Skin of body (tissue), 2 donors: ENCODE data around the gene SLC4A5. TPM values are rescaled to one million over a fixed set of nuclear protein-coding genes. Genes with fewer than 3 reads are reported as not detected.

ENCODE experiments used
- DNase-seq: peaks from one replicate; lab custom pipeline; 2025; lab: John Stamatoyannopoulos, UW
- total RNA-seq: library from RNA; depleted of rRNA; stranded (reverse); fragments of >200 nt; gene quantifications from one replicate; pipeline ENCODE4 v1.2.3, GENCODE V29; 2014

Gene SLC4A5
- total RNA-seq, 1 donor from 2014 or later: 2.1 TPM

GRCh38 chr2:74313497-74313896 is 29.7 kb downstream of the SLC4A5 start:
- no peak for DNase-seq

GRCh38 chr2:74312913-74313312 is 30.3 kb downstream of the SLC4A5 start:
- no peak for DNase-seq

- DNase-seq: no peak
These were observed 35.5 kb downstream of the SLC4A5 start for GRCh38 chr2:74307720-74308119.

GRCh38 chr2:74304332-74305148 is 38.7 kb downstream of the SLC4A5 start:
- DNase-seq: no peak

GRCh38 chr2:74302865-74303264 is 40.4 kb downstream of the SLC4A5 start:
- DNase-seq: no peak

- no peak for DNase-seq
These were observed 42.0 kb downstream of the SLC4A5 start for GRCh38 chr2:74301262-74301661.

GRCh38 chr2:74300506-74300905 is 42.7 kb downstream of the SLC4A5 start:
- no peak for DNase-seq

GRCh38 chr2:74297950-74298349 is 45.3 kb downstream of the SLC4A5 start:
- DNase-seq: no peak

- no peak for DNase-seq
These were observed 45.8 kb downstream of the SLC4A5 start for GRCh38 chr2:74297391-74297790.

GRCh38 chr2:74293191-74293991 is 49.8 kb downstream of the SLC4A5 start:
- no peak for DNase-seq

GRCh38 chr2:74292751-74293150 is 50.5 kb downstream of the SLC4A5 start:
- no peak for DNase-seq

- DNase-seq: no peak
These were observed 51.2 kb downstream of the SLC4A5 start for GRCh38 chr2:74291886-74292621.

- no peak for DNase-seq
These were observed 52.0 kb downstream of the SLC4A5 start for GRCh38 chr2:74291218-74291544.

GRCh38 chr2:74290466-74291217 is 52.6 kb downstream of the SLC4A5 start:
- no peak for DNase-seq

GRCh38 chr2:74290066-74290465 is 53.1 kb downstream of the SLC4A5 start:
- no peak for DNase-seq

GRCh38 chr2:74286725-74287124 is 56.5 kb downstream of the SLC4A5 start:
- no peak for DNase-seq

GRCh38 chr2:74281141-74281975 is 61.9 kb downstream of the SLC4A5 start:
- no peak for DNase-seq

- no peak for DNase-seq
These were observed 64.5 kb downstream of the SLC4A5 start for GRCh38 chr2:74278694-74279093.

GRCh38 chr2:74278176-74278575 is 65.0 kb downstream of the SLC4A5 start:
- DNase-seq: no peak

GRCh38 chr2:74275228-74275627 is 68.0 kb downstream of the SLC4A5 start:
- no peak for DNase-seq
